GM12878 (cell line): ENCODE data around the gene COL4A1. TPM values are rescaled to one million over a fixed set of nuclear protein-coding genes. Genes with fewer than 3 reads are reported as not detected.
A peak's percentile ranks its signal among the peaks of the same experiment; 100 is the strongest.

Experiments used
- ATAC-seq: fragments of 200-7000 bp; cut with Tn5 transposase; 3 replicates; pipeline ENCODE4 v1.9.1; 2020; ENCODE audit warnings: mild to moderate bottlenecking, moderate library complexity
- BruUV-seq: library from RNA; stranded (reverse); fragments of 400-500 nt; replicated peaks from 2 replicates; lab custom pipeline; 2021; lab: Mats Ljungman, UMichigan
- CTCF ChIA-PET: fragments of 300-600 bp; sonication (Branson Sonifier 250); formaldehyde crosslinking; extraction: SDS; loops from one replicate; lab custom pipeline; 2021; ENCODE audit warnings: inconsistent platforms; lab: Yijun Ruan, JAX
- POLR2A ChIA-PET: fragments of 350-600 bp; formaldehyde crosslinking; extraction: SDS; loops from one replicate; lab custom pipeline; 2021; ENCODE audit warnings: inconsistent platforms; lab: Charles Lee
- RAD21 ChIA-PET: fragments of 300-600 bp; sonication (Branson Sonifier 250); formaldehyde crosslinking; loops from one replicate; lab custom pipeline; 2023; ENCODE audit warnings: antibody characterized with exemption; ENCODE audit not compliant: unreplicated experiment; lab: Charles Lee
- SMC1A ChIA-PET: fragments of 300-600 bp; sonication (Branson Sonifier 250); formaldehyde crosslinking; loops from one replicate; lab custom pipeline; 2023; ENCODE audit not compliant: unreplicated experiment, uncharacterized antibody; lab: Charles Lee
- DNase-seq: peaks from one replicate; pipeline ENCODE4 v3.0.0-alpha.2; 2011; ENCODE audit warnings: low read depth, low spot score
- FAIRE-seq: peaks from 3 replicates; lab custom pipeline; 2011; peaks lifted over from hg19 to GRCh38; lab: Jason Lieb, UNC
- H2AFZ ChIP-seq: 2 replicates; pipeline ENCODE4 v1.6.0; 2011; ENCODE audit warnings: low read depth, low read length, control low read depth; ENCODE audit not compliant: control insufficient read depth
- H3K27ac ChIP-seq: 2 replicates; pipeline ENCODE4 v1.5.1; 2011; ENCODE audit warnings: control low read depth; ENCODE audit not compliant: control insufficient read depth, insufficient read depth
- H3K27me3 ChIP-seq, 2 experiments: replicated peaks in 1 of 2; 2 replicates each; pipeline versions ENCODE4 v1.6.0 to v1.6.1; 2011; ENCODE audit warnings: low read length in 1 of 2; ENCODE audit not compliant: control insufficient read depth in 2 of 2, insufficient read depth in 2 of 2
- H3K36me3 ChIP-seq, 2 experiments: 2 replicates each; pipeline ENCODE4 v1.5.1; 2011; ENCODE audit warnings: low read length in 1 of 2; ENCODE audit not compliant: control insufficient read depth in 2 of 2, insufficient read depth in 2 of 2
- H3K4me1 ChIP-seq: 2 replicates; pipeline ENCODE4 v1.6.1; 2011; ENCODE audit warnings: mild to moderate bottlenecking, low read length, moderate library complexity, mixed read lengths; ENCODE audit not compliant: control insufficient read depth, insufficient read depth
- H3K4me2 ChIP-seq: 2 replicates; pipeline ENCODE4 v1.6.0; 2011; ENCODE audit warnings: control low read depth; ENCODE audit not compliant: control insufficient read depth, insufficient read depth
- H3K4me3 ChIP-seq: fragments of 200-600 bp; sonication (generic); 2 replicates; pipeline ENCODE4 v1.5.1; 2016
- H3K79me2 ChIP-seq: 2 replicates; pipeline ENCODE4 v1.6.0; 2011; ENCODE audit warnings: low read length; ENCODE audit not compliant: control insufficient read depth, insufficient read depth
- H3K9ac ChIP-seq: 2 replicates; pipeline ENCODE4 v1.8.0; 2011; ENCODE audit warnings: low read length, control low read depth, mixed read lengths; ENCODE audit not compliant: control insufficient read depth, insufficient read depth
- H3K9me3 ChIP-seq: replicated peaks from 3 replicates; pipeline ENCODE4 v1.5.1; 2011; ENCODE audit warnings: mild to moderate bottlenecking, low read length; ENCODE audit not compliant: control insufficient read depth, insufficient read depth
- H4K20me1 ChIP-seq: 2 replicates; pipeline ENCODE4 v1.6.0; 2011; ENCODE audit not compliant: control insufficient read depth, insufficient read depth
- BHLHE40 ChIP-seq, 2 experiments: fragments of 450-650 bp in 1 of 2; IDR thresholded peaks; 2 replicates each; pipeline ENCODE4 v1.6.1; 2011 to 2017; ENCODE audit warnings: low read depth in 2 of 2, borderline replicate concordance in 1 of 2, improper control_type of control experiment in 1 of 2, low read length in 1 of 2, mild to moderate bottlenecking in 1 of 2
- EGR1 ChIP-seq, 2 experiments: IDR thresholded peaks; 1 replicate in 1 of 2; 2 replicates in 1 of 2; pipeline ENCODE4 v1.6.1; 2011 to 2012; ENCODE audit warnings: low read depth in 2 of 2, low read length in 2 of 2, borderline replicate concordance in 1 of 2, mild to moderate bottlenecking in 1 of 2, moderate library complexity in 1 of 2
- MEF2B ChIP-seq: fragments of 450-650 bp; IDR thresholded peaks from 2 replicates; pipeline ENCODE4 v1.6.1; 2018; ENCODE audit warnings: mild to moderate bottlenecking, moderate library complexity; ENCODE audit not compliant: partially characterized antibody, poor library complexity, severe bottlenecking
- SUZ12 ChIP-seq: fragments of 200-600 bp; sonication (generic); IDR thresholded peaks from one replicate; pipeline ENCODE4 v1.6.1; 2018; ENCODE audit warnings: antibody characterized with exemption, mild to moderate bottlenecking; ENCODE audit not compliant: unreplicated experiment
- WGBS: methylation state at CpG from one replicate; pipeline ENCODE4 v1.1.6; 2016; ENCODE audit warnings: low lambda C conversion rate; ENCODE audit not compliant: insufficient replicate concordance, insufficient coverage; ENCODE audit errors: missing lambda C conversion rate; 5-methylcytosine and 5-hydroxymethylcytosine counted together
- in situ Hi-C: fragments of 300-500 bp; cut with MboI; formaldehyde crosslinking; loops from 9 replicates; pipeline ENCODE4 v1.14.3; 2018; ENCODE audit warnings: mixed read lengths
- intact Hi-C: fragments of 100-400 bp; cut with micrococcal nuclease; formaldehyde crosslinking; loops from one replicate; pipeline ENCODE4 v1.14.2; 2022; ENCODE audit not compliant: unreplicated experiment
- polyA plus RNA-seq, 11 experiments: library from polyadenylated mRNA; depleted of rRNA in 4 of 11; unstranded in 6 of 11; stranded (reverse) in 5 of 11; fragments of >200 nt; fragmentation: Nextera tagmentation in 4 of 11; fragmentation: Illumina TruSeq in 1 of 11; extraction: Ambion mirVana in 4 of 11; extraction: Trizol in 1 of 11; gene quantifications; 1 replicate in 1 of 11; 2 replicates in 10 of 11; pipeline versions ENCODE4 v1.2.1 to v1.2.3, GENCODE V29; 2011 to 2016; ENCODE audit warnings: inconsistent platforms in 2 of 11, missing spikeins in 2 of 11, low read depth in 1 of 11
- total RNA-seq, 4 experiments: library from RNA; depleted of rRNA in 3 of 4; stranded (reverse); fragments of >200 nt in 3 of 4; fragmentation: Illumina TruSeq in 1 of 4; extraction: Trizol in 1 of 4; gene quantifications; 2 replicates each; pipeline versions ENCODE4 v1.2.1 to v1.2.3, GENCODE V29; 2013 to 2021
- TF ChIP-seq, protein P1 (sequence below): fragments of 450-650 bp; IDR thresholded peaks from 2 replicates; pipeline ENCODE4 v1.6.1; 2016; ENCODE audit warnings: mild to moderate bottlenecking

COL4A1 gene
- total and polyA plus RNA-seq, 10 of the 15 experiments (the other 5 are each of a cell fraction or from before 2014, with no cell fraction given), result 0.07 to 0.31 (median 0.13) TPM; not detected in 6

DNA sequence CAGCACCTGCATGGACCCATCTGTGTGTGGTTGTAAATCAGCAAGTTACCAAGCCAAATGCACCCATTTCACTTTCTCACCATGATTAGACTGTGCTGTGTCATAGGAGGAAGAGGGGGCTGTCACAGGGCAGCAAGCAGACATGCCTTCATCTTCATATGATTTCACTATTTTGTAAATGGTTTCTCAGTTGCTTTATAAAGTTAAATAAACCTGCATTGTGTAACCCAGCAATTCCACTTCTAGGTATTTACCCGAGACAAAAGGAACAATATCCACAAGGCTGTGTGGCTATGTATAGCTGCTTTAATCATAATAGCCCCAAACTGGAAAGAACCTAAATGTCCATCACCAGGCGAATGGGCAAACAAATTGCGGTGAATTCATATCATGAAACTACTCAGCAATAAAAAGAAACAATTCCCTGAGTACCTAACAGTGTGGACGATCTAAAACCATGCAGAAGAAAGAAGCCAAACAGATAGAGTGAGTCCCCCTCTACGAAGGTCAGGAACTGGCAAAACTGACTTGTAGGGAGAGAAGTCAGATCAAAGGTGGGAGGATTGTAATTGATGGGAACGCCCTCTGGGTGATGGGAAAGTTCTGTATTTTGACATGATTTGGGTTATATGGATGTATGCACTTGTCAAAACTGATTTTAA, 185.4 kb downstream of the COL4A1 start (continued):
- peak in 1 of 2 experiments; percentile 32; a peak in 1 of 4 replicates for TF ChIP-seq BHLHE40 (IDR thresholded peaks at IDR 0.05; ENCODE audit: borderline replicate concordance in 1 of 2, low read depth in 2 of 2, low read length in 1 of 2)
- TF ChIP-seq, protein P1, sequence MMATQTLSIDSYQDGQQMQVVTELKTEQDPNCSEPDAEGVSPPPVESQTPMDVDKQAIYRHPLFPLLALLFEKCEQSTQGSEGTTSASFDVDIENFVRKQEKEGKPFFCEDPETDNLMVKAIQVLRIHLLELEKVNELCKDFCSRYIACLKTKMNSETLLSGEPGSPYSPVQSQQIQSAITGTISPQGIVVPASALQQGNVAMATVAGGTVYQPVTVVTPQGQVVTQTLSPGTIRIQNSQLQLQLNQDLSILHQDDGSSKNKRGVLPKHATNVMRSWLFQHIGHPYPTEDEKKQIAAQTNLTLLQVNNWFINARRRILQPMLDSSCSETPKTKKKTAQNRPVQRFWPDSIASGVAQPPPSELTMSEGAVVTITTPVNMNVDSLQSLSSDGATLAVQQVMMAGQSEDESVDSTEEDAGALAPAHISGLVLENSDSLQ, result peak; percentile 32

DNA sequence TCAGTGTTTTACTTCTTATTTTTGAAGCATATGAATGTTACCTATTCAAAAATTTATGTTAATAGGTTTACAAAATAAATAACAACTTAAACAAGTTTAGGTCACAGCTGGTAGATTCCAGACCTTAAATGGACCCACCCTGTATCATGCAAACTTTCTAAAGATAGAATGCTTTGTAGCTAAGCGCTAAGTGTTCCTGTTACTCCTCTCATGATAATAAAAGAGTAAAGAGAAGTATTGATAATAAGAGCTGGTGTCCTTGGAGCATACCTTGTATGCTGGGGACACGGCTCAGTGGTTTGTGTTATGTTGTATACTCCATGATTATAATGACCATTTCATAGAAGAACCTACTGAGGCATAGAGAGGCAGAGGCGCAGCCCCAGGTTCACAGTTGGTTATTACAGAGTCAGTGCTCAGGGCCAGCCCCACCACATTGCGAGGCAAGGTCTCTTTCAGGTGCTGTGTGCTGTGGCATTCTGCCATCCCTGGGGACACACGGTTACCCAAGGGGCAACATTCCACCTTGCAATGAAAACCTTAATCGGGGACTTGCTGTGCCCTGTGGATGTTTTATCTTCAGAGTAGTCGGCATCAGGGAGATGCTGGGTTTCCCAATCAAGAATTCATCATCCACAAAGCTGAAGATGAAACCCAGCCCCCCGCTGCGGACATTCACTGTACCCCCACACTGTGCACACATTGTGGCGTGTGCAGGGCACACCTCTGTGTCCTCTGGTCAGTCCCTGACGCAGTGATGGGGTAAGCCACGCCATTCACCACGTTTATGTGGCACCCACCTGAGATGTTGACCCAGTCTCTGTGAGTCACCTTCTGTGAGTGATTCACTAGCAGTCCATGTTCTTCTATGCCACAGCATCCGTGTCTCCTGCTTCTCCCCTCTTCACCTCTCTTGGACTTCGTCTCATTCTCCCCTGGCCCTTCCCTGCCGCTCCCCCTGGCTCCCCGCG, 186.7 kb downstream of the COL4A1 start:
- POLR2A ChIA-PET, result interaction anchor here (2.5 kb wide), 1 partner anchor 16 kb away, joined by 12 read pairs; no protein-coding TSS in a partner anchor
- in situ Hi-C loops, result no loop called here
- no peaks in the 10 kb centered on the region for H4K20me1 ChIP-seq
- TF ChIP-seq EGR1 (IDR thresholded peaks at IDR 0.05; ENCODE audit: borderline replicate concordance in 1 of 2, low read depth in 2 of 2, low read length in 2 of 2), result no peak
- peak; percentile 40 for TF ChIP-seq MEF2B
- TF ChIP-seq SUZ12, result no peak
- TF ChIP-seq, all 136 proteins: peak for 1
- intact Hi-C loops, result loop anchor here (2.0 to 10.0 kb wide), 3 partner anchors 325 to 957 kb away; partner anchors contain the start of gene ING1
- H3K4me2 ChIP-seq, result no peak overlapping the region
- CTCF ChIA-PET, result interaction anchor here (0.7 to 4.2 kb wide), 4 partner anchors 10 to 21 kb away, joined by 3 to 26 read pairs (median 4); no protein-coding TSS in a partner anchor
- BruUV-seq, result no TSS peak
- no peak overlapping the region for H3K9ac ChIP-seq
- no peaks in the 10 kb centered on the region; the same call in 2 of the 3 replicates for H3K9me3 ChIP-seq
- WGBS, result 48% methylated on average over 18 of the region's 18 CpGs
- H2AFZ ChIP-seq, result no peak overlapping the region
- RAD21 ChIA-PET, result interaction anchor here (1.5 to 2.0 kb wide), 3 partner anchors 16 to 1160 kb away, joined by 4 to 17 read pairs (median 10); no protein-coding TSS in a partner anchor
- FAIRE-seq (no peak), ATAC-seq (no peak), DNase-seq (no peak)
- peak overlapping the region; percentile 12; the same call in 1 of the 2 replicates for H3K27ac ChIP-seq
- peaks cover 3% of the 10 kb centered on the region; the same call in 1 of the 2 replicates for H3K4me1 ChIP-seq
- H3K27me3 ChIP-seq, result no peaks in the 10 kb centered on the region
- H3K36me3 ChIP-seq, result no peaks in the 10 kb centered on the region
- SMC1A ChIA-PET, result interaction anchor here (0.8 to 7.0 kb wide), 8 partner anchors 9 to 1205 kb away, joined by 3 to 51 read pairs (median 4); no protein-coding TSS in a partner anchor
- H3K4me3 ChIP-seq, result no peak overlapping the region
- H3K79me2 ChIP-seq, result no peaks in the 10 kb centered on the region
